IMR-90 (cell line): ENCODE results near the gene NCKAP5. TPM values are rescaled to one million over a fixed set of nuclear protein-coding genes. Genes with fewer than 3 reads are reported as not detected.
A peak's percentile ranks its signal among the peaks of the same experiment; 100 is the strongest.

Experiments
- ATAC-seq: fragments of 200-7000 bp; cut with Tn5 transposase; 2 replicates; pipeline ENCODE4 v1.9.1; 2020; ENCODE audit warnings: low read depth, mild to moderate bottlenecking, moderate library complexity
- BruUV-seq: library from RNA; stranded (reverse); fragments of 400-500 nt; replicated peaks from 2 replicates; lab custom pipeline; 2021; lab: Mats Ljungman, UMichigan
- CTCF ChIA-PET: fragments of 300-600 bp; formaldehyde crosslinking; extraction: SDS; loops from one replicate; lab custom pipeline; 2021; ENCODE audit warnings: antibody characterized with exemption; lab: Yijun Ruan, JAX
- POLR2A ChIA-PET: fragments of 300-600 bp; sonication (Branson Sonifier 250); formaldehyde crosslinking; loops from one replicate; lab custom pipeline; 2022; ENCODE audit warnings: antibody characterized with exemption; ENCODE audit not compliant: unreplicated experiment; lab: Charles Lee
- DNase-seq: peaks from one replicate; pipeline ENCODE4 v3.0.0; 2013
- H2AFZ ChIP-seq: replicated peaks from 2 replicates; pipeline ENCODE3; 2013; ENCODE audit warnings: low read length, mild to moderate bottlenecking; ENCODE audit not compliant: poor library complexity
- H2AK5ac ChIP-seq: 2 replicates; pipeline ENCODE4 v1.6.1; 2013; ENCODE audit warnings: low read depth, low read length, inconsistent platforms
- H2AK9ac ChIP-seq: replicated peaks from 2 replicates; pipeline ENCODE3; 2013; ENCODE audit warnings: mild to moderate bottlenecking, low read depth, low read length, moderate library complexity; ENCODE audit not compliant: poor library complexity
- H2BK120ac ChIP-seq: 2 replicates; pipeline ENCODE4 v1.6.1; 2013; ENCODE audit warnings: low read depth, low read length, inconsistent platforms
- H2BK15ac ChIP-seq: 3 replicates; pipeline ENCODE4 v1.6.1; 2013; ENCODE audit warnings: low read depth, low read length, inconsistent platforms
- H2BK20ac ChIP-seq: 2 replicates; pipeline ENCODE4 v1.6.1; 2013; ENCODE audit warnings: low read depth, mild to moderate bottlenecking, inconsistent platforms, low read length, moderate library complexity
- H2BK5ac ChIP-seq: 2 replicates; pipeline ENCODE4 v1.6.1; 2013; ENCODE audit warnings: mild to moderate bottlenecking, low read depth, low read length, inconsistent platforms; ENCODE audit not compliant: poor library complexity, severe bottlenecking
- H3K14ac ChIP-seq: replicated peaks from 2 replicates; pipeline ENCODE4 v1.6.1; 2013; ENCODE audit warnings: low read depth, low read length, inconsistent platforms
- H3K18ac ChIP-seq: 2 replicates; pipeline ENCODE4 v1.6.1; 2013; ENCODE audit warnings: low read depth, low read length, control low read depth
- H3K23ac ChIP-seq: 2 replicates; pipeline ENCODE4 v1.6.1; 2013; ENCODE audit warnings: low read depth, low read length, inconsistent platforms
- H3K27ac ChIP-seq: 2 replicates; pipeline ENCODE4 v1.5.1; 2013; ENCODE audit warnings: mild to moderate bottlenecking, control low read depth, low read length; ENCODE audit not compliant: insufficient read depth
- H3K27me3 ChIP-seq: 2 replicates; pipeline ENCODE4 v1.6.1; 2013; ENCODE audit warnings: low read length; ENCODE audit not compliant: control insufficient read depth, insufficient read depth
- H3K36me3 ChIP-seq: 2 replicates; pipeline ENCODE4 v1.6.1; 2013; ENCODE audit warnings: low read length, mixed read lengths; ENCODE audit not compliant: control insufficient read depth, insufficient read depth
- H3K4ac ChIP-seq: 2 replicates; pipeline ENCODE4 v1.6.1; 2013; ENCODE audit warnings: low read depth, low read length, inconsistent platforms
- H3K4me1 ChIP-seq: 2 replicates; pipeline ENCODE4 v1.6.1; 2013; ENCODE audit warnings: low read length, mixed read lengths; ENCODE audit not compliant: control insufficient read depth, insufficient read depth
- H3K4me2 ChIP-seq: 2 replicates; pipeline ENCODE4 v1.6.1; 2013; ENCODE audit warnings: low read depth, mild to moderate bottlenecking, control low read depth, low read length, moderate library complexity
- H3K4me3 ChIP-seq: 2 replicates; pipeline ENCODE4 v1.5.1; 2013; ENCODE audit warnings: low read depth, mild to moderate bottlenecking, control low read depth, low read length, moderate library complexity; ENCODE audit not compliant: insufficient read depth
- H3K56ac ChIP-seq: 2 replicates; pipeline ENCODE4 v1.6.1; 2013; ENCODE audit warnings: low read length, inconsistent platforms; ENCODE audit not compliant: insufficient read depth; ENCODE audit errors: extremely low read depth
- H3K79me1 ChIP-seq, 2 experiments: 2 replicates each; pipeline ENCODE4 v1.6.1; 2013; ENCODE audit warnings: low read length in 2 of 2, inconsistent platforms in 1 of 2, low read depth in 1 of 2
- H3K9ac ChIP-seq: 2 replicates; pipeline ENCODE4 v1.6.1; 2013; ENCODE audit warnings: low read depth, low read length, control low read depth
- H3K9me1 ChIP-seq: 2 replicates; pipeline ENCODE4 v1.6.1; 2013; ENCODE audit warnings: low read length, inconsistent platforms; ENCODE audit not compliant: insufficient read depth
- H3K9me3 ChIP-seq: 2 replicates; pipeline ENCODE4 v1.6.1; 2013; ENCODE audit warnings: low read length; ENCODE audit not compliant: control insufficient read depth, insufficient read depth
- H4K20me1 ChIP-seq: 2 replicates; pipeline ENCODE4 v1.6.1; 2013; ENCODE audit warnings: low read length, inconsistent platforms; ENCODE audit not compliant: insufficient read depth
- H4K5ac ChIP-seq: 2 replicates; pipeline ENCODE4 v1.6.1; 2013; ENCODE audit warnings: mild to moderate bottlenecking, low read depth, low read length, control low read depth
- H4K8ac ChIP-seq, 2 experiments: 2 replicates each; pipeline ENCODE4 v1.6.1; 2013; ENCODE audit warnings: low read depth in 2 of 2, low read length in 2 of 2, control low read depth in 1 of 2, inconsistent platforms in 1 of 2
- H4K91ac ChIP-seq: 2 replicates; pipeline ENCODE4 v1.6.1; 2013; ENCODE audit warnings: low read depth, low read length, inconsistent platforms; ENCODE audit not compliant: insufficient read depth
- BHLHE40 ChIP-seq: fragments of 150-350 bp; IDR thresholded peaks from 2 replicates; pipeline ENCODE4 v1.6.1; 2016; ENCODE audit warnings: mild to moderate bottlenecking, low read depth, low read length
- CEBPB ChIP-seq: IDR thresholded peaks from 2 replicates; pipeline ENCODE4 v1.6.1; 2012; ENCODE audit warnings: low read depth, low read length, improper control_type of control experiment
- CTCF ChIP-seq: conservative IDR thresholded peaks from 2 replicates; pipeline ENCODE4 v1.5.1; 2012; ENCODE audit warnings: mild to moderate bottlenecking, low read depth, low read length, improper control_type of control experiment
- MAZ ChIP-seq: IDR thresholded peaks from 2 replicates; pipeline ENCODE4 v1.6.1; 2012; ENCODE audit warnings: low read depth, mild to moderate bottlenecking, low read length, improper control_type of control experiment, moderate library complexity, borderline replicate concordance
- MXI1 ChIP-seq: IDR thresholded peaks from 2 replicates; pipeline ENCODE4 v1.6.1; 2012; ENCODE audit warnings: low read depth, mild to moderate bottlenecking, low read length, moderate library complexity, borderline replicate concordance
- POLR2A ChIP-seq: IDR thresholded peaks from 2 replicates; pipeline ENCODE4 v1.6.1; 2012; ENCODE audit warnings: mild to moderate bottlenecking, low read depth, low read length
- SMC3 ChIP-seq: fragments of 150-350 bp; IDR thresholded peaks from 2 replicates; pipeline ENCODE4 v1.6.1; 2016; ENCODE audit warnings: low read depth, mild to moderate bottlenecking, antibody characterized with exemption, low read length, moderate library complexity
- USF2 ChIP-seq: fragments of 150-350 bp; IDR thresholded peaks from 2 replicates; pipeline ENCODE4 v1.6.1; 2017; ENCODE audit warnings: mild to moderate bottlenecking, antibody characterized with exemption, low read length, low read depth
- WGBS, 2 experiments: methylation state at CpG; one replicate each; pipeline versions ENCODE4 v1.1.5 to v1.1.7; 2013; ENCODE audit warnings: missing lambda C conversion rate in 2 of 2; ENCODE audit not compliant: insufficient read length in 1 of 2; ENCODE audit errors: extremely low coverage in 2 of 2; 5-methylcytosine and 5-hydroxymethylcytosine counted together
- dilution Hi-C: fragments of 300-500 bp; cut with HindIII; formaldehyde crosslinking; loops from one replicate; pipeline ENCODE4 v1.14.3; 2018; ENCODE audit warnings: low sequenced_read_pairs; ENCODE audit not compliant: unreplicated experiment
- in situ Hi-C: fragments of 300-500 bp; cut with MboI; formaldehyde crosslinking; loops from 3 replicates; pipeline ENCODE4 v1.14.3; 2019; ENCODE audit warnings: low sequenced_read_pairs, inconsistent platforms, mixed read lengths
- intact Hi-C: fragments of 100-400 bp; cut with micrococcal nuclease; formaldehyde crosslinking; loops from 2 replicates; pipeline ENCODE4 v1.10.0; 2022
- polyA plus RNA-seq, 3 experiments: library from polyadenylated mRNA; depleted of rRNA; stranded (reverse); fragments of >200 nt; gene quantifications; 2 replicates each; pipeline ENCODE4 v1.2.3, GENCODE V29; 2012; ENCODE audit warnings: low replicate concordance in 1 of 3
- total RNA-seq: library from RNA; depleted of rRNA; stranded (reverse); fragments of >200 nt; gene quantifications from 2 replicates; pipeline ENCODE4 v1.2.3, GENCODE V29; 2012

NCKAP5 gene
- total and polyA plus RNA-seq, 2 of the 4 experiments (the other 2 are of a cell fraction): 2.7 to 3.9 TPM

DNA sequence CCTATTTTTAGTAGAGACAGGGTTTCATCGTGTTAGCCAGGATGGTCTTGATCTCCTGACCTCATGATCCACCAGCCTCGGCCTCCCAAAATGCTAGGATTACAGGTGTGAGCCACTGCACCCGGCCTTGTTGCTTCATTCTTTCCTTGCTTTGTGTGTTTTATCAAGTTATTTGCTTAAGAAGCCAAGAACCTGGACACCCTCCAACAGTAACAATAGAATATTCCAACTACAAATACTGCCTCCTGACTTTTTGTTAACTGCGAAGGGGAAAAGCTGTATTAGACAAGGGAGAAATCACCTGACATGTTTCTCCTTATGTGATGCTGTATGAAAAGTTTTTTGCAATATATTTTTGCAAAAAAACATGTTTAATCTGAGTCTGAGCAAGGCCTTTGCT, 297.2 kb downstream of the NCKAP5 start:
- in situ Hi-C loops (no loop called here), intact Hi-C loops (no loop called here), dilution Hi-C loops (no loop called here)
- Histone ChIP-seq H3K18ac (no peak overlapping the region), H2BK20ac (no peak overlapping the region), H4K20me1 (no peaks in the 10 kb centered on the region), H3K36me3 (no peaks in the 10 kb centered on the region), H4K91ac (no peak overlapping the region; the same call in 1 of the 2 replicates), H2AK9ac (no peak overlapping the region), H2AK5ac (no peak overlapping the region), H3K23ac (no peak overlapping the region), H3K14ac (no peak overlapping the region), H3K4me1 (peaks cover 5% of the 10 kb centered on the region), H3K4me3 (no peak overlapping the region), H3K9me3 (no peaks in the 10 kb centered on the region), H2BK5ac (peak overlapping the region; percentile 13), H3K9ac (no peak overlapping the region), H2BK15ac (peak overlapping the region; percentile 21; the same call in 1 of the 3 replicates), H3K4ac (peak overlapping the region; percentile 24; the same call in 1 of the 2 replicates), H3K9me1 (0 out of 2 replicates have a peak, but pooled peaks cover 2% of the 10 kb centered on the region), H4K5ac (no peak overlapping the region), H3K4me2 (no peak overlapping the region), H2BK120ac (0 out of 2 replicates have a peak overlapping the region, but pooled peaks have one; percentile 1), H3K79me1 (peaks cover 4 to 27% of the 10 kb centered on the region in 2 experiments; a peak in 3 of 4 replicates), H3K27me3 (no peaks in the 10 kb centered on the region), H2AFZ (no peak overlapping the region), H3K27ac (no peak overlapping the region), H4K8ac (peak overlapping the region in 1 of 2 experiments; percentile 40; a peak in 1 of 4 replicates), H3K56ac (no peak overlapping the region)
- ChIA-PET CTCF (no interaction called here), POLR2A (no interaction called here)
- WGBS, 2 experiments: no CpG with 5 or more reads among the region's 4 CpGs
- DNase-seq (peak; percentile 61), ATAC-seq (no peak)
- no TSS peak for BruUV-seq
- TF ChIP-seq BHLHE40 (no peak), CTCF (no peak), POLR2A (no peak), CEBPB (no peak), MAZ (no peak), USF2 (no peak), MXI1 (no peak), SMC3 (no peak)
